Loucy (cell line): ENCODE results near the gene LTBP1.

ENCODE experiments used
- CTCF ChIP-seq: fragments of 200-600 bp; sonication (generic); conservative IDR thresholded peaks from 2 replicates; pipeline ENCODE4 v1.5.1; 2014; ENCODE audit warnings: mild to moderate bottlenecking, antibody characterized with exemption, low read length
- EZH2phosphoT487 ChIP-seq: fragments of 200-600 bp; IDR thresholded peaks from 2 replicates; pipeline ENCODE4 v1.6.1; 2018; ENCODE audit warnings: antibody characterized with exemption, mild to moderate bottlenecking, moderate library complexity, borderline replicate concordance

DNA sequence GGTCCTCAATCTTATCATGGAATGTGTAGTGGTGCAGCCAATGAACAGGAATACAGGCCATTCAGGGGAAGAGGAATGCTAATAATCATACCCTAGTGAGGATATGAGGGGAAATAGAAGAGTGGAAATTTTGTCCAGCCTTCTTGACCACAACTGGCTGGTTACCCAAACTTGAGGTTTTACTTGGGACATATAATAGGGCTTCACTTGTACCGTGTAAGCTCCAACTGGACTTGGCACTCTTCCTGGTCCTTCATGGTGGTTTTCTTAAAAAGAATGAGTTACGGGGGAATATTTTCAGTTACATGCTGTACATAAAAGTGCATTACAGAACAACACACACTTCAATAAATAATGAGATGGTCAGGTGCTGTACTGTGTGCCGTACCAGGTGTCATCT is 294.8 kb downstream of the LTBP1 start:
- TF ChIP-seq CTCF, result no peak
- TF ChIP-seq EZH2phosphoT487, result no peak
